ENCODE measurements around the gene NUP210. TPM values are rescaled to one million over a fixed set of nuclear protein-coding genes. Genes with fewer than 3 reads are reported as not detected.

The NUP210 gene
- polyA plus RNA-seq, 1 experiment: 0.32 TPM

DNA sequence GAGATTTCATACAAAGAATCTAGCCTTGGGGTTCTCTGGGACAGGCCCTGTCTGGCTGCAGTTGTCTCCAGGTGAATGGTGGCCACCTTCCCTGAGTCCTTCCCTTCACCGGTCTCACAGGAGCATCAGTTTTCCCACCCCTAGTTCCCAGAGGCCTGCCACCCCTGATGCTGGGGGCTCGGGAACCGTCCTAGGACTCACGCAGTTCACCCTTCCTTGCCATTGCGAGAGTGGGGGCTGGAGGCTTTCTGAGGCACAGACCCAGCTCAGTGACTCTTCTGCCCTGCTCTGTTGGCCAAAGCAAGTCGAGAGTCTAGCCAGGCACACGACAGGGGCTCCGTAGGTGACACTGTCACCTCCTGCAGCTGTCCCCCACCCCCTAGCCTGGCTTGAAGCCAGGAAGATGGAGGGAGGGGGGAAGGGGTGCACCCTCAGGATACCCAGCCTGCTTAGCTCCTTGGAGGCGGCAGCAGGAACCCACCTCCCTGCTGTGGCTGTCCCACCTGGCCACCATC lies 130.3 kb downstream of the NUP210 start:
- DNase-seq (ENCODE audit: low read depth): no peak
- ChIA-PET CTCF (no interaction called here), POLR2A (no interaction called here)
- TF ChIP-seq, protein P1, sequence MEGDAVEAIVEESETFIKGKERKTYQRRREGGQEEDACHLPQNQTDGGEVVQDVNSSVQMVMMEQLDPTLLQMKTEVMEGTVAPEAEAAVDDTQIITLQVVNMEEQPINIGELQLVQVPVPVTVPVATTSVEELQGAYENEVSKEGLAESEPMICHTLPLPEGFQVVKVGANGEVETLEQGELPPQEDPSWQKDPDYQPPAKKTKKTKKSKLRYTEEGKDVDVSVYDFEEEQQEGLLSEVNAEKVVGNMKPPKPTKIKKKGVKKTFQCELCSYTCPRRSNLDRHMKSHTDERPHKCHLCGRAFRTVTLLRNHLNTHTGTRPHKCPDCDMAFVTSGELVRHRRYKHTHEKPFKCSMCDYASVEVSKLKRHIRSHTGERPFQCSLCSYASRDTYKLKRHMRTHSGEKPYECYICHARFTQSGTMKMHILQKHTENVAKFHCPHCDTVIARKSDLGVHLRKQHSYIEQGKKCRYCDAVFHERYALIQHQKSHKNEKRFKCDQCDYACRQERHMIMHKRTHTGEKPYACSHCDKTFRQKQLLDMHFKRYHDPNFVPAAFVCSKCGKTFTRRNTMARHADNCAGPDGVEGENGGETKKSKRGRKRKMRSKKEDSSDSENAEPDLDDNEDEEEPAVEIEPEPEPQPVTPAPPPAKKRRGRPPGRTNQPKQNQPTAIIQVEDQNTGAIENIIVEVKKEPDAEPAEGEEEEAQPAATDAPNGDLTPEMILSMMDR (IDR thresholded peaks at IDR 0.05; ENCODE audit: insufficient read depth, low read depth, low read length): no peak
- no peak overlapping the region for H3K4me3 ChIP-seq (ENCODE audit: low read depth, low read length)
- peaks cover 2% of the 10 kb centered on the region for H3K27me3 ChIP-seq (ENCODE audit: control insufficient read depth, insufficient read depth, low read length)
- no peaks in the 10 kb centered on the region for H3K36me3 ChIP-seq (ENCODE audit: control insufficient read depth, insufficient read depth, low read length)

GRCh38 chr3:13288732-13289718 lies 131.1 kb downstream of the NUP210 start:
- DNase-seq (ENCODE audit: low read depth): no peak
- H3K27me3 ChIP-seq (ENCODE audit: control insufficient read depth, insufficient read depth, low read length): peaks cover 7% of the 10 kb centered on the region
- TF ChIP-seq, protein P1 (IDR thresholded peaks at IDR 0.05; ENCODE audit: insufficient read depth, low read depth, low read length): no peak
- no peaks in the 10 kb centered on the region for H3K36me3 ChIP-seq (ENCODE audit: control insufficient read depth, insufficient read depth, low read length)
- H3K4me3 ChIP-seq (ENCODE audit: low read depth, low read length): no peak overlapping the region
- CTCF ChIA-PET: interaction anchor here (1.2 kb wide), 1 partner anchor 18 kb away, joined by 4 read pairs; no protein-coding TSS in a partner anchor
- POLR2A ChIA-PET: no interaction called here

GRCh38 chr3:13287833-13288232 lies 132.3 kb downstream of the NUP210 start:
- Histone ChIP-seq H3K4me3 (ENCODE audit: low read depth, low read length) (no peak overlapping the region), H3K36me3 (ENCODE audit: control insufficient read depth, insufficient read depth, low read length) (no peaks in the 10 kb centered on the region), H3K27me3 (ENCODE audit: control insufficient read depth, insufficient read depth, low read length) (peaks cover 12% of the 10 kb centered on the region)
- no peak for DNase-seq (ENCODE audit: low read depth)
- TF ChIP-seq, protein P1 (IDR thresholded peaks at IDR 0.05; ENCODE audit: insufficient read depth, low read depth, low read length): no peak
- ChIA-PET POLR2A (no interaction called here), CTCF (interaction anchor here (1.2 kb wide), 1 partner anchor 19 kb away, joined by 4 read pairs; no protein-coding TSS in a partner anchor)

GRCh38 chr3:13286873-13287272 lies 133.2 kb downstream of the NUP210 start:
- no peak for DNase-seq (ENCODE audit: low read depth)
- Histone ChIP-seq H3K4me3 (ENCODE audit: low read depth, low read length) (no peak overlapping the region), H3K27me3 (ENCODE audit: control insufficient read depth, insufficient read depth, low read length) (peaks cover 17% of the 10 kb centered on the region), H3K36me3 (ENCODE audit: control insufficient read depth, insufficient read depth, low read length) (no peaks in the 10 kb centered on the region)
- ChIA-PET CTCF (no interaction called here), POLR2A (no interaction called here)
- TF ChIP-seq, protein P1 (IDR thresholded peaks at IDR 0.05; ENCODE audit: insufficient read depth, low read depth, low read length): no peak

DNA sequence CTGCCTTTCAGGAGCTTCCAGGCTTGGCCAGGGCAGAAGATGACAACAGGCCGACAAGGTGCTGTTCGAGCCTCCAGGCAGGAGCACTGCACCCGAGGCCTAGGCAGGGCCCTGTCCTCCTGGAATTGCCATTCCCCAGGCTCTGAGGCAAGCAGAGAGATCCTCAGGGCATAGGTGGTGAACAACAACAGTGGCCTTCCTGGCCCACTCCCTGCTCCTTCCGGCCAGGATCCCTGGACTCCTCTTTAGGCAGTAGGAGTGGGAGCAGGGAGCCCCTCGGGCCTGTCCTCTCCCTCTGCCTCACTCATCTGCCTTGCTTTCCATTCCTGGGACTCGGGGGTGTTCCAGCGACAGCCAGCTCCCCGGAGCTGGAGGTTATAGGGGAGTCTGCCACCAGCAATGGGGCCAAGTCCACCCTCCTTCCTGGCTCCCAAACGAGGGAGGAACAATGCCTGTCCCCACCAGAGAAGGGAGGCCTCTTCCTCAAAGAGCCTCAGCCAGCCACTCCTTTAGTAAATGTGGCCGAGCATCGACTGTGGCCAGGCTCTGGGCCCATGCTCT lies 135.0 kb downstream of the NUP210 start:
- TF ChIP-seq, protein P1 (IDR thresholded peaks at IDR 0.05; ENCODE audit: insufficient read depth, low read depth, low read length): no peak
- ChIA-PET POLR2A (no interaction called here), CTCF (interaction anchor here (1.2 to 1.5 kb wide), 2 partner anchors 178 to 211 kb away, joined by 3 read pairs; no protein-coding TSS in a partner anchor)
- Histone ChIP-seq H3K27me3 (ENCODE audit: control insufficient read depth, insufficient read depth, low read length) (peaks cover 22% of the 10 kb centered on the region), H3K4me3 (ENCODE audit: low read depth, low read length) (no peak overlapping the region), H3K36me3 (ENCODE audit: control insufficient read depth, insufficient read depth, low read length) (no peaks in the 10 kb centered on the region)
- no peak for DNase-seq (ENCODE audit: low read depth)
